HepG2 (cell line): ENCODE results near the gene PTGIR. TPM values are rescaled to one million over a fixed set of nuclear protein-coding genes. Genes with fewer than 3 reads are reported as not detected.

ENCODE experiments used
- CEBPB ChIP-seq: IDR thresholded peaks from 2 replicates; pipeline ENCODE4 v1.6.1; 2011; ENCODE audit warnings: low read depth, low read length, improper control_type of control experiment, borderline replicate concordance
- FOXK1 ChIP-seq: sonication (generic); formaldehyde crosslinking; IDR thresholded peaks from 2 replicates; pipeline ENCODE4 v1.4.0; 2020; ENCODE audit warnings: low read depth, missing genetic modification reagents, borderline replicate concordance
- FOXP1 ChIP-seq, 2 experiments: fragments of 450-650 bp in 1 of 2; IDR thresholded peaks; 2 replicates each; pipeline ENCODE4 v1.6.1; 2017 to 2018; ENCODE audit warnings: antibody characterized with exemption in 1 of 2
- HNF4A ChIP-seq: sonication (generic); formaldehyde crosslinking; IDR thresholded peaks from 2 replicates; pipeline ENCODE4 v1.4.0; 2020; ENCODE audit warnings: missing genetic modification reagents
- PAXIP1 ChIP-seq: sonication (generic); formaldehyde crosslinking; conservative IDR thresholded peaks from 2 replicates; pipeline ENCODE4 v1.4.0; 2020; ENCODE audit warnings: mild to moderate bottlenecking, missing genetic modification reagents, moderate library complexity
- SALL1 ChIP-seq: sonication (generic); formaldehyde crosslinking; IDR thresholded peaks from 2 replicates; pipeline ENCODE4 v1.8.0; 2022; ENCODE audit warnings: mild to moderate bottlenecking, missing genetic modification reagents
- ZNF362 ChIP-seq: sonication (generic); formaldehyde crosslinking; IDR thresholded peaks from 2 replicates; pipeline ENCODE4 v1.4.0; 2020; ENCODE audit warnings: missing genetic modification reagents, mild to moderate bottlenecking, borderline replicate concordance
- ZNF460 ChIP-seq: sonication (generic); formaldehyde crosslinking; IDR thresholded peaks from 2 replicates; pipeline ENCODE4 v1.5.1; 2020; ENCODE audit warnings: missing genetic modification reagents, mild to moderate bottlenecking, borderline replicate concordance
- polyA plus RNA-seq, 8 experiments: library from polyadenylated mRNA; depleted of rRNA in 3 of 8; stranded (reverse) in 7 of 8; unstranded in 1 of 8; fragments of >200 nt; fragmentation: Illumina TruSeq in 4 of 8; extraction: Trizol in 4 of 8; gene quantifications; 2 replicates each; pipeline versions ENCODE4 v1.2.1 to v1.2.3, GENCODE V29; 2011 to 2016; ENCODE audit warnings: low read depth in 4 of 8, missing spikeins in 1 of 8, mixed read lengths in 1 of 8; ENCODE audit not compliant: insufficient read depth in 1 of 8
- total RNA-seq, 5 experiments: library from RNA; depleted of rRNA; stranded (reverse); fragments of >200 nt; fragmentation: Illumina TruSeq; extraction: Trizol; gene quantifications; 2 replicates each; pipeline ENCODE4 v1.2.3, GENCODE V29; 2016; ENCODE audit warnings: low read depth in 1 of 5
- TF ChIP-seq, protein P1 (sequence below), 2 experiments: sonication (generic) in 1 of 2; formaldehyde crosslinking in 1 of 2; IDR thresholded peaks; 2 replicates each; pipeline versions ENCODE4 v1.4.0 to v1.6.1; 2016 to 2020; ENCODE audit warnings: borderline replicate concordance in 1 of 2, low read depth in 1 of 2, mild to moderate bottlenecking in 1 of 2, missing genetic modification reagents in 1 of 2
- TF ChIP-seq, protein P2 (sequence below): sonication (generic); formaldehyde crosslinking; IDR thresholded peaks from 2 replicates; pipeline ENCODE4 v1.5.1; 2020; ENCODE audit warnings: mild to moderate bottlenecking, missing genetic modification reagents, borderline replicate concordance

Gene PTGIR
- total and polyA plus RNA-seq, 2 of the 13 experiments (the other 11 are each of a cell fraction or from before 2014, with no cell fraction given) = not detected

GRCh38 chr19:46573679-46574498 is 51.0 kb downstream of the PTGIR start (continued):
- TF ChIP-seq, protein P1, sequence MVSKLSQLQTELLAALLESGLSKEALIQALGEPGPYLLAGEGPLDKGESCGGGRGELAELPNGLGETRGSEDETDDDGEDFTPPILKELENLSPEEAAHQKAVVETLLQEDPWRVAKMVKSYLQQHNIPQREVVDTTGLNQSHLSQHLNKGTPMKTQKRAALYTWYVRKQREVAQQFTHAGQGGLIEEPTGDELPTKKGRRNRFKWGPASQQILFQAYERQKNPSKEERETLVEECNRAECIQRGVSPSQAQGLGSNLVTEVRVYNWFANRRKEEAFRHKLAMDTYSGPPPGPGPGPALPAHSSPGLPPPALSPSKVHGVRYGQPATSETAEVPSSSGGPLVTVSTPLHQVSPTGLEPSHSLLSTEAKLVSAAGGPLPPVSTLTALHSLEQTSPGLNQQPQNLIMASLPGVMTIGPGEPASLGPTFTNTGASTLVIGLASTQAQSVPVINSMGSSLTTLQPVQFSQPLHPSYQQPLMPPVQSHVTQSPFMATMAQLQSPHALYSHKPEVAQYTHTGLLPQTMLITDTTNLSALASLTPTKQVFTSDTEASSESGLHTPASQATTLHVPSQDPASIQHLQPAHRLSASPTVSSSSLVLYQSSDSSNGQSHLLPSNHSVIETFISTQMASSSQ (IDR thresholded peaks at IDR 0.05; ENCODE audit: low read depth) = no peak
- TF ChIP-seq, protein P1 (CRISPR knock-in tag; IDR thresholded peaks at IDR 0.05; ENCODE audit: borderline replicate concordance) = no peak
- TF ChIP-seq SALL1 (CRISPR knock-in tag) (0 out of 2 replicates have a peak, but pooled peaks have one; percentile 12), FOXK1 (no peak), ZNF460 (CRISPR knock-in tag) (peak; percentile 95), ZNF362 (CRISPR knock-in tag) (0 out of 2 replicates have a peak, but pooled peaks have one; percentile 41), PAXIP1 (CRISPR knock-in tag) (peak; percentile 39; the same call in 1 of the 2 replicates), FOXP1 (IDR thresholded peaks at IDR 0.05) (no peak), FOXP1 (CRISPR knock-in tag; IDR thresholded peaks at IDR 0.05) (0 out of 2 replicates have a peak, but pooled peaks have one; percentile 8), CEBPB (peak; percentile 44; the same call in 1 of the 2 replicates), HNF4A (CRISPR knock-in tag) (0 out of 2 replicates have a peak, but pooled peaks have one; percentile 21)
- TF ChIP-seq, protein P2, sequence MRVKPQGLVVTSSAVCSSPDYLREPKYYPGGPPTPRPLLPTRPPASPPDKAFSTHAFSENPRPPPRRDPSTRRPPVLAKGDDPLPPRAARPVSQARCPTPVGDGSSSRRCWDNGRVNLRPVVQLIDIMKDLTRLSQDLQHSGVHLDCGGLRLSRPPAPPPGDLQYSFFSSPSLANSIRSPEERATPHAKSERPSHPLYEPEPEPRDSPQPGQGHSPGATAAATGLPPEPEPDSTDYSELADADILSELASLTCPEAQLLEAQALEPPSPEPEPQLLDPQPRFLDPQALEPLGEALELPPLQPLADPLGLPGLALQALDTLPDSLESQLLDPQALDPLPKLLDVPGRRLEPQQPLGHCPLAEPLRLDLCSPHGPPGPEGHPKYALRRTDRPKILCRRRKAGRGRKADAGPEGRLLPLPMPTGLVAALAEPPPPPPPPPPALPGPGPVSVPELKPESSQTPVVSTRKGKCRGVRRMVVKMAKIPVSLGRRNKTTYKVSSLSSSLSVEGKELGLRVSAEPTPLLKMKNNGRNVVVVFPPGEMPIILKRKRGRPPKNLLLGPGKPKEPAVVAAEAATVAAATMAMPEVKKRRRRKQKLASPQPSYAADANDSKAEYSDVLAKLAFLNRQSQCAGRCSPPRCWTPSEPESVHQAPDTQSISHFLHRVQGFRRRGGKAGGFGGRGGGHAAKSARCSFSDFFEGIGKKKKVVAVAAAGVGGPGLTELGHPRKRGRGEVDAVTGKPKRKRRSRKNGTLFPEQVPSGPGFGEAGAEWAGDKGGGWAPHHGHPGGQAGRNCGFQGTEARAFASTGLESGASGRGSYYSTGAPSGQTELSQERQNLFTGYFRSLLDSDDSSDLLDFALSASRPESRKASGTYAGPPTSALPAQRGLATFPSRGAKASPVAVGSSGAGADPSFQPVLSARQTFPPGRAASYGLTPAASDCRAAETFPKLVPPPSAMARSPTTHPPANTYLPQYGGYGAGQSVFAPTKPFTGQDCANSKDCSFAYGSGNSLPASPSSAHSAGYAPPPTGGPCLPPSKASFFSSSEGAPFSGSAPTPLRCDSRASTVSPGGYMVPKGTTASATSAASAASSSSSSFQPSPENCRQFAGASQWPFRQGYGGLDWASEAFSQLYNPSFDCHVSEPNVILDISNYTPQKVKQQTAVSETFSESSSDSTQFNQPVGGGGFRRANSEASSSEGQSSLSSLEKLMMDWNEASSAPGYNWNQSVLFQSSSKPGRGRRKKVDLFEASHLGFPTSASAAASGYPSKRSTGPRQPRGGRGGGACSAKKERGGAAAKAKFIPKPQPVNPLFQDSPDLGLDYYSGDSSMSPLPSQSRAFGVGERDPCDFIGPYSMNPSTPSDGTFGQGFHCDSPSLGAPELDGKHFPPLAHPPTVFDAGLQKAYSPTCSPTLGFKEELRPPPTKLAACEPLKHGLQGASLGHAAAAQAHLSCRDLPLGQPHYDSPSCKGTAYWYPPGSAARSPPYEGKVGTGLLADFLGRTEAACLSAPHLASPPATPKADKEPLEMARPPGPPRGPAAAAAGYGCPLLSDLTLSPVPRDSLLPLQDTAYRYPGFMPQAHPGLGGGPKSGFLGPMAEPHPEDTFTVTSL = no peak
